HG02798 (cell line): ENCODE measurements around the gene YY1AP1.
A peak's percentile ranks its signal among the peaks of the same experiment; 100 is the strongest.
"Not testable (repeated sequence)": the region's sequence is repeated elsewhere in the genome, so short reads cannot be mapped to it uniquely, and the experiment has no call there.

Source experiments
- ATAC-seq: cut with Tn5 transposase; IDR thresholded peaks from one replicate; pipeline ENCODE4 v1.9.1; 2021; ENCODE audit warnings: mild to moderate bottlenecking; ENCODE audit not compliant: unreplicated experiment, poor library complexity

Gene YY1AP1

GRCh38 chr1:155648207-155649147 lies 40.1 kb downstream of the YY1AP1 start:
- no peak for ATAC-seq

- no peak for ATAC-seq
These were observed 42.3 kb downstream of the YY1AP1 start for GRCh38 chr1:155646307-155646706.

DNA sequence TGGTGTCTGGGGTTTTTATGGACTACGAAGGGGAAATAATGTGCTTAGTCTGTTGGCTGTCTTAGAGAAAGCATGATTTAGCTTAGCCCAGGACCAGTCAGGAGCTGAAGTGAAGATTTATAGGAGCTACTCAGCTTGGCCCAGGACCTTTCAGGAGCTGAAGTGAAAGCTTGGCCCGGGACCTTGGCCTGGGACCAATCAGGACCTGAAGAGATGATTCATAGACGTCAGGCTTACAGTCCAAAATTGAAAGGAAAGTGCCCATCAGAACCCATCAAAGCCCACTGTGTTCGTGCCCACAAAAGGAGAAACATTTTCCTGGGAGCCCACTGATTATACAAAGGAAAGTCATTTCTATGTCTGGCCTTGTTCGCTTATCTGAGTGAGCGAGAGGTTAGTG lies 42.9 kb downstream of the YY1AP1 start:
- no peak for ATAC-seq

- ATAC-seq: no peak
These were observed 43.5 kb downstream of the YY1AP1 start for GRCh38 chr1:155645034-155645598.

- ATAC-seq: no peak
These were observed 45.3 kb downstream of the YY1AP1 start for GRCh38 chr1:155643230-155643629.

DNA sequence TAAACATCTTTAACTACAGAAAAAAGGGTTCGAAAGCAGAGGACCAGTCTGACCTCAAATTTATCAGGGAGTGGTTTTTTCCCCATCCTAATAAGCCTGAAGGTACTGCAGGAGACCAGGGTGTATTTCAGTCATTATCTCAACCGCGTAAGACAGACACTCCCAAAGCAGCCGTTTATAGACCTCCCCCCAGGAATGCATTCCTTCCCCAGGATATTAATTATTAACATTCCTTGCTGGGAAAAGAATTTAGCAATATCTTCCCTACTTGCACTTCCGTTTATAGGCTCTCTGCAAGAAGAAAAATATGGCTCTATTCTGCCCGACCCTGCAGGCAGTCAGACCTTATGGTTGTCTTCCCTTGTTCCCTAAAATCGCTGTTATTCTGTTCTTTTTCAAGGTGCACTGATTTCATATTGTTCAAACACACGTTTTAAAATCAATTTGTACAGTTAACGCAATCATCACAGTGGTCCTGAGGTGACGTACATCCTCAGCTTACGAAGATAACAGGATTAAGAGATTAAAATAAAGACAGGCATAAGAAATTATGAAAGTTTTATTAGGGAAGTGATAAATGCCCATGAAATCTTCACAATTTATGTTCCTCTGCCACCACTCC lies 45.9 kb downstream of the YY1AP1 start:
- not testable (repeated sequence) for ATAC-seq

GRCh38 chr1:155640367-155640766 lies 48.2 kb downstream of the YY1AP1 start:
- no peak for ATAC-seq

DNA sequence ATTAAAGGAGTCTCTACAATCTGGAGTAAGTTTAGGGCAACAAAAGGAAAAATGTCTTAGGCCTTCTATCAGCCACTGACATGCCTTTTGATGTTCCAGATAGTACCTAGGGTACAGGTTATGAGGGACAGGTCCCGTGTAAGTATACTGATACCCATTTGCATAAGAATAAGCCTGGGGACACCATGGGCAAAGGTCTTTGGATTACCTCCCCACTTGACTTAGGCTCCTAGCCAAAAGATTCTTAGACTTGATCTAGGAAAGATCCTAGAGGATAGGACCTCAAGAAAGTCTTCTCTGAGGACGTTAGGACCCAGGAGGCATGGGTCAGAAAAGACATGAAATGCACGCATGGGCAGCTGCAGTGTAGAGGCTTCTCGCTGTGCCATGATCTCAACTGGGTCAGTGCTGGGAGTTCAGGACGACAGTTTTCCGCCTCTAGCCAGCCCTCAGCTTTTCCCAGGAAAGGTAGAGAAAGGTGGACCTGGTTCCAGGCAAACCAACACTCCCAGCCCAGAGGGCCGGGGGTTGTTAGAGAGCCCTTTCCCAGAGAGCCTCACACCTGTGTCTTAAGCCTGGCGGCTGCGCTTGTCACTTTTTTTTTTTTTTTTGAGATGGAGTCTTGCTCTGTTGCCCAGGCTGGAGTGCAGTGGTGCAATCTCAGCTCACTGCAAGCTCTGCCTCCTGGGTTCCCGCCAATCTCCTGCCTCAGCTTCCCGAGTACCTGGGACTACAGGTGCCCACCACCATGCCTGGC lies 52.0 kb downstream of the YY1AP1 start:
- no peak for ATAC-seq

DNA sequence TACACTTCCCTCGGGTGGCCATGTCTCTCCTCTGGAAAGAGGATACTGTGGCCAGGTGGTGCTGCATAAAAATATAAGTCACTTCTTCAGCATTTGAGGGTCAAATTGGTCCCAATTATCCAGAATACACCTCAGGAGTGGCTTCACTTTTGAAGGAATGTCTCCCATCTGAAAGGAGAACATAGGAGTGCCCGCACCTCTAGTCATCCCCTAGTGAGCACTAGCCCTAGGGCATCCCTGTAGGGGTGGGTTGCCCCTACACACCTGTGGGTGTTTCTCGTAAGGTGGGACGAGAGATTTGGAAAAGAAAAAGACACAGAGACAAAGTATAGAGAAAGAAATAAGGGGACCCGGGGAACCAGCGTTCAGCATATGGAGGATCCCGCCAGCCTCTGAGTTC lies 62.1 kb downstream of the YY1AP1 start:
- not testable (repeated sequence) for ATAC-seq

DNA sequence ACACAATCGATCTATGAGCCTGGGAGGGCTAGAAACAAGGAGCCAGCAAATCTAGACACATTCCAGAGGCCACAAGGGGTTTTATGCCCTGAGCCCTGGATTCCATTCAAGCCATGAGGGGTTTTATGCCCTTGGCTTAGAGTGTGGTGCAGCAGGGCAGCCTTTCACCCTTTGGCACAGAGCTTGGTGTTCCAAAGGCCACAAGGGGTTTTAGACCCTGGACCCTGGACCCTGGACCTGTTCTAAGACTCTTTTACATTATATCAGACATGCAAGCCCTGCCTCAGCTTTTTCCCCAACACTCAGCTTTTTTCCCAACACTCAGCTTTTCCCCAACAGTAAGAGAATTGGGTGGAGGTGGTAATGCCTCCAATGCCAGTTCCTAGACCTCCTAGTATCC lies 65.2 kb downstream of the YY1AP1 start:
- ATAC-seq: no peak

GRCh38 chr1:155622191-155622590 lies 66.4 kb downstream of the YY1AP1 start:
- ATAC-seq: no peak

GRCh38 chr1:155613226-155613625 lies 75.3 kb downstream of the YY1AP1 start:
- not testable (repeated sequence) for ATAC-seq

DNA sequence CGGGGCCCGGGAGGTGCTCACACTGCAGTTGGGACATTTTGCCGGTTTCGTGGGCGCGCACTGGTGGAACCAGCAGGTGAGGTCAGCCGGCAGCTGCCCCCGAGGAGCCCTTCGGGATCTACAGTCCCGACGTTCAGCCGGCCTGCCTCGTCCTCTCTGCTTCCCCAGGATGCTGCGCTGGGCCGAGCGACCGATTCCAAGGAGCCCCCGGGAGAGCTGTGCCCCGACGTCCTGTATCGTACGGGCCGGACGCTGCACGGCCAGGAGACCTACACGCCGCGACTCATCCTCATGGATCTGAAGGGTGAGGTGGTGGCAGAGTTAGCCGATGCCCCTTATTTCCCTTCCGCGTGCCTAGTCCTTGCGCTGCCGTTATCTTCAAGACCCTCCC lies 78.3 kb downstream of the YY1AP1 start:
- ATAC-seq: not testable (repeated sequence)

DNA sequence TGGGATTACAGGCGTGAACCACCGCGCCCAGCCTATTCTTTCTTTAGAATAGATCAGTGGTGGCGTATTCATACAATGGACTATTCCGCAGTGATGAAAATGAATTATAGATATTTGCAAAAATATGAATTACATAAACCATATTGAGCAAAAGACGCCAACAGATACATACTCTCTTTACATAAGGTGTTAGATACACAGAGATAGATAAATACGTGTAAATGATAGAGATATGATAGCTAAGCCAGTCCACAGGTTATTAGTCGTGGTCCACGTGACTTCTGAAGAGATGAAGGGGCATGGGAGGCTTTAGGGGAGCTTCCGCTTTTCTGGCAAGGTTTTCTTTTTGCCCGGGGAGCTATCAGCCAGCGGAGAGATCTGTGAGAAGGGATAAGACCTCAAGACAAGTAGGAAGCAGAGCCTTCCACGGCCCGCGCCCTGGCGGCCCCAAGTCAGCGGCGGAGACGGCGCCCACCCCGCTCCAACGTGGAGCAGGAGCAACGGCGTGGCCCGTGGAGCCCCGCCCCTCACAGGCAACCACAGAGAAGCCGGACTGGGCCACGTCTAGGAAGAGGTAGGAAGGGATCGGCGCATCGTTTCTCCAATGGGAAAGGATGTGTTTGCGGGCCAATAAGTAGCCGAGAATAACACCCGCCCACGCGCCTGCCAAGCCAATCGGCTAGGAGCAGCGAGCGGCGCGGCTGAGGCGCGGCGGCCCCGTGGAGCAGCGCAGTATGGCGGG lies 78.9 kb downstream of the YY1AP1 start, which contains the start of gene MSTO1:
TSS of gene MSTO1 (plus strand) at position 704 of the 742 bp plus-strand sequence. CDS start at position 735, 31 bp downstream.
- peak; percentile 92 for ATAC-seq
